ENCODE data around the gene RAB3GAP2. TPM values are rescaled to one million over a fixed set of nuclear protein-coding genes. Genes with fewer than 3 reads are reported as not detected.

Gene RAB3GAP2
- total and polyA plus RNA-seq, 2 of the 13 experiments (the other 11 are each of a cell fraction or from before 2014, with no cell fraction given), result 22.6 to 25.0 TPM

GRCh38 chr1:220186752-220187151 lies 85.5 kb downstream of the RAB3GAP2 start (continued):
- TF ChIP-seq ZBTB25 (CRISPR knock-in tag; IDR thresholded peaks at IDR 0.05), result no peak
- TF ChIP-seq ZNF512 (CRISPR knock-in tag; IDR thresholded peaks at IDR 0.05), result no peak
- TF ChIP-seq SNAPC5 (CRISPR knock-in tag; IDR thresholded peaks at IDR 0.05; ENCODE audit: borderline replicate concordance), result no peak
- no peak for TF ChIP-seq LCORL (IDR thresholded peaks at IDR 0.05)
- no peak for TF ChIP-seq LCORL (CRISPR knock-in tag; IDR thresholded peaks at IDR 0.05)
- TF ChIP-seq CBX5 (CRISPR knock-in tag; IDR thresholded peaks at IDR 0.05; ENCODE audit: borderline replicate concordance), result no peak
- no peak for TF ChIP-seq ZBTB33 (CRISPR knock-in tag; IDR thresholded peaks at IDR 0.05)
- no peak for TF ChIP-seq STAT5B (CRISPR knock-in tag; IDR thresholded peaks at IDR 0.05)
- no peak for TF ChIP-seq ZNF451 (CRISPR knock-in tag; IDR thresholded peaks at IDR 0.05)
- no peak for TF ChIP-seq ZFX (CRISPR knock-in tag; IDR thresholded peaks at IDR 0.05; ENCODE audit: low read depth)
- TF ChIP-seq FIP1L1 (IDR thresholded peaks at IDR 0.05; ENCODE audit: borderline replicate concordance, insufficient read depth, low read depth, low read length), result no peak
- no peak for TF ChIP-seq CAMTA2 (CRISPR knock-in tag; IDR thresholded peaks at IDR 0.05; ENCODE audit: borderline replicate concordance)
- TF ChIP-seq SSRP1 (CRISPR knock-in tag; IDR thresholded peaks at IDR 0.05), result no peak
